Heart left ventricle (tissue), 16 donors: ENCODE results near the gene KCNAB1. TPM values are rescaled to one million over a fixed set of nuclear protein-coding genes. Genes with fewer than 3 reads are reported as not detected.
A peak's percentile ranks its signal among the peaks of the same experiment; 100 is the strongest.

Experiments
- ATAC-seq, 4 donors: fragments of 200-7000 bp; cut with Tn5 transposase; one replicate each; pipeline ENCODE4 v1.9.1; 2020 to 2022; ENCODE audit warnings: moderate library complexity in 4 of 4, mild to moderate bottlenecking in 3 of 4, moderate number of reproducible peaks in 1 of 4
- DNase-seq, 5 donors: peaks; one replicate each; pipeline ENCODE4 v3.0.0-alpha.2; 2020
- H3K27ac ChIP-seq, 12 donors: fragments of 200-600 bp; sonication (generic) in 4 of 12; one replicate each; pipeline versions ENCODE4 v1.5.0 to v1.8.0; 2016 to 2022; ENCODE audit warnings: mild to moderate bottlenecking in 2 of 12
- H3K27me3 ChIP-seq, 9 donors: fragments of 200-600 bp; sonication (generic) in 2 of 9; one replicate each; pipeline versions ENCODE4 v1.5.1 to v1.8.0; 2016 to 2022; ENCODE audit warnings: mild to moderate bottlenecking in 3 of 9
- H3K36me3 ChIP-seq, 9 donors: fragments of 200-600 bp; sonication (generic) in 2 of 9; one replicate each; pipeline versions ENCODE4 v1.5.0 to v1.8.0; 2018 to 2022; ENCODE audit warnings: mild to moderate bottlenecking in 2 of 9
- H3K4me1 ChIP-seq, 12 donors: fragments of 200-600 bp; sonication (generic) in 4 of 12; one replicate each; pipeline versions ENCODE4 v1.5.0 to v1.8.0; 2016 to 2022; ENCODE audit warnings: mild to moderate bottlenecking in 3 of 12
- H3K4me3 ChIP-seq, 12 donors: fragments of 200-600 bp; sonication (generic) in 4 of 12; one replicate each; pipeline versions ENCODE4 v1.5.0 to v1.8.0; 2017 to 2022; ENCODE audit warnings: mild to moderate bottlenecking in 9 of 12, moderate library complexity in 4 of 12
- H3K9me3 ChIP-seq, 12 donors: fragments of 200-600 bp; sonication (generic) in 4 of 12; one replicate each; pipeline versions ENCODE4 v1.5.0 to v1.8.0; 2016 to 2022; ENCODE audit warnings: mild to moderate bottlenecking in 1 of 12
- CTCF ChIP-seq, 12 donors: fragments of 200-600 bp; sonication (generic) in 4 of 12; IDR thresholded peaks; one replicate each; pipeline versions ENCODE4 v1.5.0 to v1.8.0; 2018 to 2022; ENCODE audit warnings: antibody characterized with exemption in 12 of 12, mild to moderate bottlenecking in 5 of 12
- POLR2A ChIP-seq, 2 donors: fragments of 450-650 bp; IDR thresholded peaks; one replicate each; pipeline ENCODE4 v1.6.1; 2017; ENCODE audit warnings: antibody characterized with exemption in 2 of 2, mild to moderate bottlenecking in 2 of 2, moderate library complexity in 2 of 2
- WGBS, 4 donors: extraction: QIAGEN DNeasy Blood & Tissue Kit in 2 of 4; methylation state at CpG; one replicate each; pipeline versions ENCODE4 v1.1.5 to v1.1.7; 2013 to 2018; 5-methylcytosine and 5-hydroxymethylcytosine counted together
- intact Hi-C, 10 donors: fragments of 100-400 bp; cut with DNase I; formaldehyde crosslinking; loops; one replicate each; pipeline versions ENCODE4 v1.11.1 to v1.14.2; 2022
- polyA plus RNA-seq, 2 donors: library from polyadenylated mRNA; stranded (reverse); fragments of 200-250 nt; gene quantifications; one replicate each; pipeline ENCODE4 v1.2.3, GENCODE V29; 2013
- total RNA-seq, 9 donors: library from RNA; depleted of rRNA in 2 of 9; stranded (reverse); fragments of >200 nt in 2 of 9; fragmentation: NEBNext Ultra II Directional in 3 of 9; extraction: Animal tissue kit (Norgen Biotek cat#: 25700) in 3 of 9; gene quantifications; one replicate each; pipeline versions ENCODE4 v1.1.0 to v1.2.4, GENCODE V29; 2016 to 2023
- donor health status: ischemic (EF 13 %, LVEDD 7.1; RV severe dilation, severe dysfunction).
- donor health status: healthy with polysubstance abuse.
- donor health status: DM: no; HTN: yes; CAD: no.
- donor health status: DM: no; HTN: no; CAD: no.
- donor health status: ischemic (EF 25% LVEDD 6.9; RV normal size, moderate dysfunction).
- donor health status: ischemic (EF 25% LVEDD 5.7; RV mildly dilated, moderate dysfunction).
- donor health status: healthy.
- donor health status: DM: yes; HTN: yes; CAD: no.
- donor health status: ischemic (EF 35%, LVEDD 5.7; RV mildly dilated, moderate dysfunction).
- donor health status: nonischemic (EF 11% LVEDD 7.7; RV severe dilation, severe dysfunction).
- donor health status: DM: yes; HTN: yes; CAD: no.
- donor health status: PGD.
- donor health status: ischemic (EF 29% LVEDD 5.4; RV normal size, mild dysfunction).
- donor health status: nonischemic (EF 23%, LVEDD 6.1; RV moderate dilation, normal function).

Gene KCNAB1
- total and polyA plus RNA-seq, 11 donors = 1.1 to 3.5 (median 2.3) TPM

DNA sequence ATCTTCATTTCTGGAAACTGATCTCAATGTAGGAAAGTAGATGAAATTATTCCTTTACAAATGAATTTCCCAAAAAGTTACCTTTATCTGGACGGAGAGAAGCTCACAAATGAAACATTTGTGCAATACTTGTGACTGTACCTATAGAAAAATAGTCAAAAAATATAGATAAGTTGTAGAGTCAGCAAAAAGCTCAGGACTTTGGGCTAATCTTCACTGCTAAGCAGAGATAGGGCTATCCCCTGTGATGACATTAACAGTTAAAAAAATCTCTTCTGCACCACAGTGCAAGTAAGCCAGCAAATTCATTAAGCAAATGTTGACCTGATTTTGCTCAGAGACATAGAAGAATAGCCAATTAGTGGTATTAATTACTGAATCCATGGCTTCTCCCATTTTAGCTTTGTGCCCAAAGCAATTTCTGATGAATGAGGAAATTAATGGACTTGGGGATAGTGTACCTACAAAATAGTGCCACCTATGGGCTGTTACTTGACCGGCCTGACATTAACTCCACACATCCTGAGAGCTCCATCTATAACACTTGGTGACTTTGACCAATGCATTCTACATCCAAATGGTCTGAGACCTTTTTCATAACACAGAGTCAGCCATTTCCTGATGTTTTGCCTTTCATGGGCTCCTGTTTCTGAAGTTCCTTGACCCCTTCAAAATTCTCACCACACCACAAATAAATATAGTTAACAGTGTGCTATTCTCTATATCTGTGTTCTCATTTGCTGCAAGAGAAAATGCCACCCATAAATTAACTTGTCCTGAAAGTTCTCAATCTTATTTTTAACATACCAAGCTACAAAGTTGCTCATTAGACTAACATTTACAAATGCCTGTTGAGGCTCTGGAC lies 329.6 kb downstream of the KCNAB1 start:
- no peak for DNase-seq
- Histone ChIP-seq H3K27me3 (no peaks in the 10 kb centered on the region), H3K9me3 (no peaks in the 10 kb centered on the region), H3K4me1 (no peaks in the 10 kb centered on the region), H3K4me3 (no peak overlapping the region), H3K36me3 (no peaks in the 10 kb centered on the region), H3K27ac (no peak overlapping the region)
- TF ChIP-seq POLR2A (IDR thresholded peaks at IDR 0.05) = no peak
- TF ChIP-seq CTCF (IDR thresholded peaks at IDR 0.05) = peak; percentile 25 to 64 (median 54)
- intact Hi-C loops = loop anchor here in 7 of 10 donors (2.0 to 10.0 kb wide), 3 partner anchors 295 to 299 kb away; no protein-coding TSS in a partner anchor
- peak in 3 of 4 donors; percentile 50 to 80 (median 78) for ATAC-seq
- 53 to 57% (median 55%) methylated on average over 2 of the region's 2 CpGs for WGBS, 4 donors

DNA sequence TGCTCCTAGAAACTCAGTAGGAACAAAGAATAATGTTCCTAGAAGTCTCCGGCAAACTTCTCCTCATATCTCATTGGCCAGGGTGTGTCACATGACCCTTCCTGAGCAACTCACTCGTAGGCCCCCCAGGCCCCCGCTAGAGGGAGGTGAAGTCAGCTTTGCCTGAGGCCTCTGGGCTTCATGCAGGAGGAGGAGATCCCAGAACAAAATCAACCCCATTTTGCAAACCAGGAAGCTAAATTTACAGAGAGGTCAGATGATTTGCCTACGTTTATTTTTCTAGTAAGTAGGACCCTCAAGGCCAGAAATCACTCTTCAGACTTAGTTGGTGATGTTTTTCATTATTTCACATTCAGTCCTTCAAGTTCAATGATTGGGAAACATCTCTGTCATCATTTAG lies 335.5 kb downstream of the KCNAB1 start:
- no peaks in the 10 kb centered on the region for H3K9me3 ChIP-seq
- H3K27me3 ChIP-seq = no peaks in the 10 kb centered on the region
- 77 to 88% (median 85%) methylated on average over 2 to 4 of the region's 4 CpGs for WGBS, 4 donors
- no peaks in the 10 kb centered on the region for H3K36me3 ChIP-seq
- H3K27ac ChIP-seq = no peak overlapping the region
- no peak overlapping the region for H3K4me3 ChIP-seq
- no peak for ATAC-seq
- intact Hi-C loops = no loop called here
- TF ChIP-seq POLR2A (IDR thresholded peaks at IDR 0.05) (no peak), CTCF (IDR thresholded peaks at IDR 0.05) (no peak)
- peaks cover 0 to 12% (median 5%) of the 10 kb centered on the region in 12 donors for H3K4me1 ChIP-seq
- no peak for DNase-seq

DNA sequence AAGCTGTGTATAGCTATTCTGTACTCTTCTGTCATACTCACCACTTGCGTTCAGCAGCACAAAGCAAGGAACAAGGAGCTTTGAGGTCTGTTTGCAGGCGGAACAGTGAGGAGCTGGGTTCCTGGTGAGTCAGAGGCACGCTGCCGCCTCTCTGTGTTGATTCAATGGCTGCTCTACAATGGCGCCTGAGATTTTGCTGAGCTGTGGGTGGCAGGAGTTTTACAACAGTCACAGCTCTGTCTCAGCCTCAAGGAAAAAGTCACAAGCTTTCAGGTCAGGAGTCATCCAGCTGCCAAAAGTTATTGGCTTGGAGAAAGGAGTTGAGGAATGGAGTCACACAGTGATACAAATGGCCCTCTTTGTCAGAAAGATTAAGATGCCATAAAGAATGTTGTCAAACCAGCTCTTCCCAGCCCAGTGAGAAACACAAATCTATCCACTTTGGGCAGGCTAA lies 336.4 kb downstream of the KCNAB1 start:
- 84 to 91% (median 88%) methylated on average over 4 to 5 of the region's 5 CpGs for WGBS, 4 donors
- Histone ChIP-seq H3K36me3 (no peaks in the 10 kb centered on the region), H3K27me3 (no peaks in the 10 kb centered on the region), H3K9me3 (no peaks in the 10 kb centered on the region), H3K4me1 (peaks cover 0 to 12% (median 5%) of the 10 kb centered on the region in 12 donors), H3K27ac (no peak overlapping the region), H3K4me3 (no peak overlapping the region)
- ATAC-seq = no peak
- TF ChIP-seq CTCF (IDR thresholded peaks at IDR 0.05) = no peak
- TF ChIP-seq POLR2A (IDR thresholded peaks at IDR 0.05) = no peak
- no peak for DNase-seq
- intact Hi-C loops = no loop called here

DNA sequence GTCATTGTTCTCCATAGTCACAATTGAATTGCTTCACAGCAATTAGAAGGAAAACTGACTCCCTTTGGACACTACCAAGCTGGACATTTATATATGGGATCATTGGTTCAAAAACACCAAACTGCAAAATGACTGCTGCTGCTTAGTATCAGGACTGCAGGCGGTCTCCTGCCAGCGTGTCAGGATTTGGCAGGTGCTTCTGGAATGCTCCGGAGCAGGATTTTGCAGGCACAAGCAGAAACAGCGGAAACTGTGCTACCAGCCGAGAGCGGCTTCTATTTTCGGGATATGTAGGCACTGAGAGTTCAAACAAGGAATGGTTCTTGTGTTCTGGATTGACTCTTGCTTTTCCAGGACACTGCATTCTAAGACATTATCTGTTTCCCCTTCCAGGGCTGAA lies 339.1 kb downstream of the KCNAB1 start:
- ATAC-seq (peak; percentile 84 to 93 (median 92)), DNase-seq (peak; percentile 42 to 77 (median 62))
- Histone ChIP-seq H3K4me1 (peaks cover 0 to 12% (median 5%) of the 10 kb centered on the region in 12 donors), H3K4me3 (no peak overlapping the region), H3K27me3 (no peaks in the 10 kb centered on the region), H3K36me3 (no peaks in the 10 kb centered on the region), H3K27ac (peak overlapping the region in 2 of 12 donors; percentile 8 to 12), H3K9me3 (no peaks in the 10 kb centered on the region)
- no peak for TF ChIP-seq CTCF (IDR thresholded peaks at IDR 0.05)
- no peak for TF ChIP-seq POLR2A (IDR thresholded peaks at IDR 0.05)
- WGBS, 4 donors = 37 to 50% (median 45%) methylated on average over 7 of the region's 7 CpGs
- intact Hi-C loops = no loop called here
